Endothelial cell of umbilical vein (primary cell): ENCODE measurements around the gene TENT5C.

Source experiments
- CTCF ChIP-seq, 2 donors: IDR thresholded peaks; 1 replicate in 1 of 2; 2 replicates in 1 of 2; pipeline ENCODE4 v1.5.1; 2011; ENCODE audit warnings: low read length in 2 of 2, mild to moderate bottlenecking in 2 of 2, moderate library complexity in 2 of 2, control low read depth in 1 of 2, inconsistent platforms in 1 of 2, low read depth in 1 of 2; ENCODE audit not compliant: insufficient read depth in 1 of 2; ENCODE audit errors: extremely low read depth in 1 of 2
- EZH2 ChIP-seq: IDR thresholded peaks from 2 replicates; pipeline ENCODE4 v1.6.1; 2012; ENCODE audit warnings: borderline replicate concordance, low read depth, mild to moderate bottlenecking, moderate library complexity, low read length, inconsistent platforms; ENCODE audit not compliant: severe bottlenecking
- FOS ChIP-seq: IDR thresholded peaks from 2 replicates; pipeline ENCODE4 v1.6.1; 2011; ENCODE audit warnings: mild to moderate bottlenecking, low read length, moderate library complexity, borderline replicate concordance; ENCODE audit not compliant: insufficient read depth
- JUN ChIP-seq: IDR thresholded peaks from 2 replicates; pipeline ENCODE4 v1.6.1; 2011; ENCODE audit warnings: borderline replicate concordance, low read depth; ENCODE audit not compliant: insufficient read length, insufficient read depth
- MAX ChIP-seq: IDR thresholded peaks from 2 replicates; pipeline ENCODE4 v1.6.1; 2011; ENCODE audit not compliant: insufficient read depth, insufficient read length
- MYC ChIP-seq: IDR thresholded peaks from one replicate; pipeline ENCODE4 v1.6.1; 2011; ENCODE audit warnings: mild to moderate bottlenecking, low read depth, low read length
- POLR2A ChIP-seq: IDR thresholded peaks from 2 replicates; pipeline ENCODE4 v1.6.1; 2012; ENCODE audit warnings: low read depth, mild to moderate bottlenecking, control low read depth, low read length
- POLR2AphosphoS5 ChIP-seq: IDR thresholded peaks from 2 replicates; pipeline ENCODE4 v1.6.1; 2012; ENCODE audit warnings: low read depth, mild to moderate bottlenecking, control low read depth, low read length, moderate library complexity; ENCODE audit not compliant: insufficient read depth

- TF ChIP-seq CTCF (IDR thresholded peaks at IDR 0.05; ENCODE audit: extremely low read depth in 1 of 2, insufficient read depth in 1 of 2, low read depth in 1 of 2, low read length in 2 of 2) (no peak), POLR2AphosphoS5 (no peak), POLR2A (no peak), JUN (no peak), EZH2 (no peak), MYC (no peak), FOS (no peak), MAX (no peak)
Measured at GRCh38 chr1:117616356-117616755, 10.5 kb downstream of the TENT5C start.
